Glutamatergic neuron (in vitro differentiated cells): Measurements from ENCODE around the gene PRKAG2. TPM values are rescaled to one million over a fixed set of nuclear protein-coding genes. Genes with fewer than 3 reads are reported as not detected.

Source experiments
- DNase-seq: peaks from one replicate; pipeline ENCODE4 v3.0.0; 2022
- H3K27ac Mint-ChIP-seq: one replicate; pipeline ENCODE4 v1.8.0; 2020; ENCODE audit warnings: mild to moderate bottlenecking, mixed read lengths, inconsistent platforms; ENCODE audit not compliant: unreplicated experiment
- H3K27me3 Mint-ChIP-seq: one replicate; pipeline ENCODE4 v1.8.0; 2020; ENCODE audit warnings: mild to moderate bottlenecking, moderate library complexity, mixed read lengths, inconsistent platforms; ENCODE audit not compliant: unreplicated experiment
- H3K36me3 Mint-ChIP-seq: one replicate; pipeline ENCODE4 v1.8.0; 2020; ENCODE audit warnings: mild to moderate bottlenecking, mixed read lengths, inconsistent platforms; ENCODE audit not compliant: unreplicated experiment
- H3K4me1 Mint-ChIP-seq: one replicate; pipeline ENCODE4 v1.8.0; 2020; ENCODE audit warnings: mild to moderate bottlenecking, low read depth, mixed read lengths, inconsistent platforms; ENCODE audit not compliant: unreplicated experiment
- H3K4me3 Mint-ChIP-seq: one replicate; pipeline ENCODE4 v1.8.0; 2020; ENCODE audit warnings: mild to moderate bottlenecking, mixed read lengths, inconsistent platforms; ENCODE audit not compliant: unreplicated experiment
- H3K9me3 Mint-ChIP-seq: one replicate; pipeline ENCODE4 v1.8.0; 2020; ENCODE audit warnings: mild to moderate bottlenecking, moderate library complexity, mixed read lengths, inconsistent platforms; ENCODE audit not compliant: unreplicated experiment
- total RNA-seq: library from RNA; stranded (reverse); fragmentation: NEBNext Ultra II Directional; extraction: Animal tissue kit (Norgen Biotek cat#: 25700); gene quantifications from one replicate; pipeline ENCODE4 v1.2.1, GENCODE V29; 2021; ENCODE audit not compliant: unreplicated experiment
- TF ChIP-seq, protein P1 (sequence below): fragments of 200-600 bp; sonication (generic); IDR thresholded peaks from one replicate; pipeline ENCODE4 v1.5.0; 2021; ENCODE audit not compliant: partially characterized antibody, unreplicated experiment

Gene PRKAG2
- total RNA-seq, 1 donor from 2014 or later, result 24.7 TPM

DNA sequence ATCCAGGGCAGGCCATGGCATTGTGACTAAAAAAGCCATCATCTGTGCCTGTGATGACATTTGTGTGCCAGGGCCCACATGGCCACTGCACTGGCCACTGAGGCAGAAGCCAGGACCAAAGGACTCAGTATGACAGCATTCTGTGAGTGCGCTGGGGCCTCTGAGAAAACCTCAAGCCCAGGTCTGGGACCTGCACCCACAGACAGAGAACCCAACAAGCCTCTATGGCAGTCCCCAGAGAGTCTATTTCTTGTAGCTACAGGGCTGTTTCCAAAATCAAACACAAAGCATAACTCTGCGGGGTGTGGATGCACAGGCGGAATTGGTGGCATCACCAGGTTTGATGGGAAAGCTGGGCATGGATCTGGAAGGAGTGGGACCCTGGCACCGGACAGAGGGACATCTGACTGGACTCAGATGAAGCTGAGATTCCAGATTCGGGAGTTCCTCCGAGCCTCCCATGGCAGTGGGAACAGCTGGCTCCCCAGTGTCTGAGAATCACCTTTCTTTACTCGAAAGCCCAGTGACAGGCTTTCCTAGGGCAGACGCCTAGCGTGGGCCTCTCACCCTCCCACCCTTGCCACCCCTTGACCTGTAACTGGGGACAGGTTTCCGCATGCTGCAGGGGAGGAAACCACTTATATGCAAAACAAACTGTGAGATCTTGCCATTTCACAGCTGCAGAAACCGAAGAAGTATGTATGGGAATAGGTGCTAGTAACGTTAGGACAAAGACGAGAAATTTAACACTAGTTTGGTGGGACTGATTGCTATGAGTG, 286.7 kb downstream of the PRKAG2 start:
- TF ChIP-seq, protein P1, sequence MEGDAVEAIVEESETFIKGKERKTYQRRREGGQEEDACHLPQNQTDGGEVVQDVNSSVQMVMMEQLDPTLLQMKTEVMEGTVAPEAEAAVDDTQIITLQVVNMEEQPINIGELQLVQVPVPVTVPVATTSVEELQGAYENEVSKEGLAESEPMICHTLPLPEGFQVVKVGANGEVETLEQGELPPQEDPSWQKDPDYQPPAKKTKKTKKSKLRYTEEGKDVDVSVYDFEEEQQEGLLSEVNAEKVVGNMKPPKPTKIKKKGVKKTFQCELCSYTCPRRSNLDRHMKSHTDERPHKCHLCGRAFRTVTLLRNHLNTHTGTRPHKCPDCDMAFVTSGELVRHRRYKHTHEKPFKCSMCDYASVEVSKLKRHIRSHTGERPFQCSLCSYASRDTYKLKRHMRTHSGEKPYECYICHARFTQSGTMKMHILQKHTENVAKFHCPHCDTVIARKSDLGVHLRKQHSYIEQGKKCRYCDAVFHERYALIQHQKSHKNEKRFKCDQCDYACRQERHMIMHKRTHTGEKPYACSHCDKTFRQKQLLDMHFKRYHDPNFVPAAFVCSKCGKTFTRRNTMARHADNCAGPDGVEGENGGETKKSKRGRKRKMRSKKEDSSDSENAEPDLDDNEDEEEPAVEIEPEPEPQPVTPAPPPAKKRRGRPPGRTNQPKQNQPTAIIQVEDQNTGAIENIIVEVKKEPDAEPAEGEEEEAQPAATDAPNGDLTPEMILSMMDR, result no peak
- no peak overlapping the region for H3K27ac Mint-ChIP-seq

DNA sequence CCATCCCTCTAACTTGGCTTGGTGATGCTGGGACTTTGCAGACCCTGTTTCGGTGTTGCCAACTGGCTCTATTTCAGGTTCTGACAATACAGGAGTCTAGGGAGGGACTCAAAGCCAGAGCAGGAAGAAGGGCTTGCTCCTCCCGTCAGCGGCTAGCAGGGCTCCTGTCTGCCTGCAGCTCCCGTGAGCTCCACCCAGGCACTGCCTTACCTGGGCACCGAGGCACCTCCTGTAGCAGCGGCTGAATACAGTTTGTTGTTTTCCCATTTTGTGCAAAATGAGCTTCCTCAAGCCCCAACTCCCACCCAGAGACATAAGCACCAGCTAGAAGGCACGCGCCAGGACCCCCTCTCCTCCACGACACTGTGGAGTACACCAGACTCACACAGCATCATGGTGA, 287.9 kb downstream of the PRKAG2 start:
- H3K9me3 Mint-ChIP-seq, result peaks cover 5% of the 10 kb centered on the region
- peaks cover 3% of the 10 kb centered on the region for H3K27me3 Mint-ChIP-seq
- H3K27ac Mint-ChIP-seq, result no peak overlapping the region
- no peak for DNase-seq
- H3K4me3 Mint-ChIP-seq, result no peak overlapping the region
- H3K36me3 Mint-ChIP-seq, result peaks cover 6% of the 10 kb centered on the region
- H3K4me1 Mint-ChIP-seq, result peaks cover 2% of the 10 kb centered on the region
- TF ChIP-seq, protein P1, result no peak

More for the DNA sequence above, 286.7 kb downstream of the PRKAG2 start:
- no peak overlapping the region for H3K4me3 Mint-ChIP-seq
- DNase-seq, result no peak
- peaks cover 5% of the 10 kb centered on the region for H3K9me3 Mint-ChIP-seq
- H3K4me1 Mint-ChIP-seq, result peaks cover 2% of the 10 kb centered on the region
- peaks cover 3% of the 10 kb centered on the region for H3K27me3 Mint-ChIP-seq
- H3K36me3 Mint-ChIP-seq, result peaks cover 6% of the 10 kb centered on the region

DNA sequence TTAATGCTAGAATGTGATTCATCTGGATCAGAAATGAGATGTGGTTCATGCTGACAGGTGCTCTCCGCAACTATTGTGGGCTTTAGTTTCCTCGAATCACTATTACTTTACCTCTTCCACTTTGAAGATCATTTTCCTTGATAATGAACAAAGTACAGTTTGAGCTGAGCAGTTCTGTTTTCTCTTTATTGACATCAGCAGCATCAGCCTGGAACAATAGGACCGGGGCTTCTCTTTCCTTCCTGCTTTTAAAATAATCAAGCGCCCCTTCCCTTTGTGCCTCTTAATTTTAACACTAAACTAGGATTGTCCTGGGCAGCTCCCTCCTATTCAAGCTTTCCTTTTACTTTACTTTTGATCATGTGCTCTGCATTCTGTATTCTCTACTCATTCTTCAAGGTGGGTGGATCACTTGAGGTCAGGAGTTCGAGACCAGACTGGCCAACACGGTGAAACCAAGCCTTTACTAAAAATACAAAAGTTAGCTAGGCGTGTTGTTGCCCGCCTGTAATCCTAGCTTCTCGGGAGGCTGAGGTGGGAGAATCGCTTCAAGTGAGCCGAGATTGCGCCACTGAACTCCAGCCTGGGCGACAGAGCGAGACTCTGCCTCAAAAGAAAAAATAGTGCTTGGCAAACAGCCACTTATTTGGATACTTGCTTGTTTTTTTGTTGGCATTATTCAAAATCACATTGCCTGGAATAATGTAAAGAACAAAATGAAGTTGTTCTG, 290.2 kb downstream of the PRKAG2 start:
- TF ChIP-seq, protein P1, result no peak
- H3K27me3 Mint-ChIP-seq, result peaks cover 1% of the 10 kb centered on the region
- DNase-seq, result no peak
- H3K4me3 Mint-ChIP-seq, result no peak overlapping the region
- no peaks in the 10 kb centered on the region for H3K4me1 Mint-ChIP-seq
- H3K27ac Mint-ChIP-seq, result no peak overlapping the region
- peaks cover 2% of the 10 kb centered on the region for H3K9me3 Mint-ChIP-seq
- H3K36me3 Mint-ChIP-seq, result peaks cover 6% of the 10 kb centered on the region

DNA sequence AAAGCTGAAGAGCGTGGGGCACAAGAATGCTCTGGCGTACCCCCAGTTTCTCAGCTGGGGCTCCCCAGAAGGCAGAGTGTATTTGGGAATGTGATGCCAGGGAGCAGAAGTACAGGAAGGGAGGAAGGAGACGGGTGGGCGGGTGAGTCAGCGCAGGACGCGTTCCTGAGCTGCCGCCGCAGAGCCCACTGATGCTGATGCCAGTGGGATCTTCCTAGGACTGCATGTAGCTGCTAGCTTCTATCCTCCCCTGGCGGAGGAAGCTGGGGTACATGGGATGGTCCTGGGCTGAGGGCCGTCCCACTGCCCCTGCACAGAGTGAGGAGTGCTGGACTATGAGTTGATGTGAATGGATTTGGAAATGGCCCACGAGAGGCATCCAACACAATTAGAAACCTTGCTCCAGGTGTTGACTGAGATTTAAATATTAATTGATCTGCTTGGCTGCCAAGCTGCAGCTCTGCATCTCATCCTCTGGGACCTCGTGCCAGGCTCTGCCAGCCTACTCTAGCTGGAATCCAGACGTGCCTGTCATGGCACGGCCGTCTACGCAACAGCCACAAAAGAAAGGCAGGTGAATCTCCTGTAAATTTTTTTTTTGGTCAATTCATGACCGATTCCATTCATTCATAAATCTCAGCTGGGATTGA, 291.0 kb downstream of the PRKAG2 start:
- no peak for DNase-seq
- H3K27me3 Mint-ChIP-seq, result peaks cover 1% of the 10 kb centered on the region
- no peak overlapping the region for H3K27ac Mint-ChIP-seq
- peaks cover 6% of the 10 kb centered on the region for H3K36me3 Mint-ChIP-seq
- no peak overlapping the region for H3K4me3 Mint-ChIP-seq
- H3K4me1 Mint-ChIP-seq, result no peaks in the 10 kb centered on the region
- TF ChIP-seq, protein P1, result no peak
- peaks cover 2% of the 10 kb centered on the region for H3K9me3 Mint-ChIP-seq
